HG03108 (cell line): ENCODE results near the gene SPART.

Experiments used
- ATAC-seq: cut with Tn5 transposase; IDR thresholded peaks from one replicate; pipeline ENCODE4 v1.9.1; 2021; ENCODE audit warnings: moderate library complexity; ENCODE audit not compliant: unreplicated experiment

Gene SPART

GRCh38 chr13:36346222-36347083 lies at the start of gene SPART:
SPART (minus strand) TSS chr13:36346394; CDS start chr13:36335830, 10,564 bp downstream.
- peak; percentile 98 for ATAC-seq

DNA sequence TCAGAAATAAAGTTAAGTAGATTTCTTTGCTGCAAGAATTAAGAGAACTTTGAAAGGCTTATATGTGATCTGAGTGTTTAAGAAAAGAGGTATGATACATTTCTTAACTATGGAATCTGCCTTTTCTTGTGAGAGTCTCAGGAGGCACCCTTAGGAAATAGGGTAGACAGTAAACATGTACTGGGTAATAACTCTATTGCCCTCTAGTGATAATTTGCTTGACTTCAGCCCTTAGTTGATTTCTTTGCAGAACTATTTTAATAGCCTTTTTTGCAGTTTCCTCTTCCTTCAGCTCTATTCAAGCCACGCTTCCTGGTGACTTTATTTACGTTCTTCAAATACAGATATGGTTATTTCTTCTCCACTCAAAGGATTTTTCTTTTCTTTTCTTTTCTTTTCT lies 49.1 kb upstream of the SPART start:
- ATAC-seq, result no peak

- no peak for ATAC-seq
Observed at GRCh38 chr13:36385489-36385888, 39.3 kb upstream of the SPART start.

DNA sequence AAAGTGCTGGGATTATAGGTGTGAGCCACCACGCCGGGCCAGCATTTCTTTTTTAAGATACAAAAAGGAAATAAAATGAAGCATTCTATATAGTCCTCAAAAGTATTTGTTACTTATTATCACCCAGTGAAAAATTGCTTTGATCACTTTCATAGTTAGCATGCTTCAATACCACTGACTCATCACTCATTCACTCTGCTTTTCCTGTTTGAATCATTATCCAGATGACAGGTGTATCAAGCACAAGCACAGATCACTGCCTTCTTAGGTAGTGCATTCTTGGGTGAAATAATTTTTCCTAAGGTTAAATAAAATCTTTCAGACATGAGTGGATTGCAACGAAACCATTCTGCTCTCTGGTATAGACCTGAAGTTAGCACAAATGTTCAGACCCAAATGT lies 35.8 kb upstream of the SPART start:
- no peak for ATAC-seq

DNA sequence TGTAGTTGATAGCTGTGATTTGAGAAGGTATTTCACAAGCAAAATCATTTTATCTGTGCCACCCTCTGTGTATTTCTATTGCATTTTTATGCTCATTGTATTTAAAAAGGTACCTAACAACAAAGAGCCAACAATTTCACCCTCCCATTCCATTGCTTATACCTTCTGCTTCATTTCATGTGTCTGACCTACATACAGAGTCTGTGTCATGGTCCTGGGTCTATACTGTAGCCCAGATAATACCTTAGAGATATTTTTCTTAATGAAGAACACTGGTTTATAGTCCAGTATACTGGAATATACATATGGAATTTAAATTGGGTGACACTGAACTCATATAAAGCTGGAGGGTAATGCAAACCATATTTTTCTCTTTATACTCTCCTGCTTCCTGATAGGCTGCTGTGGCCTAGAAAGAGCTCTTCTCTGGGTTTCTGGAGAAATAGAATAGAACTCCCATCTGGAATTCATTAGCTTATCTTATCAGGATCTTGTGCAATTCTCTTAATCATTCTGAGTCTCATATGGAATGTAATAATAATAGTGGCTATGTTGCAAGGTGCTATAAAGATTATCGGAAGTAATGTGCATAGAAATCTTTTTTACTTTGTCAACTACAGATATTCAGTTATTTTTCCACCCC lies 31.8 kb upstream of the SPART start:
- no peak for ATAC-seq

DNA sequence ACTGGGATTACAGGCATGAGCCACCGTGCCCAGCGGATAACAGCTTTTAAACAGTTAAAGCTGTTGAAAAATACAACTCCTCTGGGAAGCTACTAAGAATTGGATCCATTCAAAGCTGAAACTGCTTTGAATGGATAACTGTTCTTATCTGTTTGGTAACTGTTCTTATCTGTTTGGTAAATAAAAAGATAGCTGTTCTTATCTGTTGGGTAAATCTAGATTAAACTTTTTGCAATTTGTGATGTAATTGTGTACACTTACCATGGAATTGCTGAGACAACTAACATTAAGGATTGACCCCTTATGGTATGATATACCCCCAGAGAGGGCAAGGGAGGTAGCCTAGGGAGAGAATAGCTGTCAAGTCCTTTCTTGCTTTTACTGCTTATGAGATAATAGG lies 27.9 kb upstream of the SPART start:
- no peak for ATAC-seq

DNA sequence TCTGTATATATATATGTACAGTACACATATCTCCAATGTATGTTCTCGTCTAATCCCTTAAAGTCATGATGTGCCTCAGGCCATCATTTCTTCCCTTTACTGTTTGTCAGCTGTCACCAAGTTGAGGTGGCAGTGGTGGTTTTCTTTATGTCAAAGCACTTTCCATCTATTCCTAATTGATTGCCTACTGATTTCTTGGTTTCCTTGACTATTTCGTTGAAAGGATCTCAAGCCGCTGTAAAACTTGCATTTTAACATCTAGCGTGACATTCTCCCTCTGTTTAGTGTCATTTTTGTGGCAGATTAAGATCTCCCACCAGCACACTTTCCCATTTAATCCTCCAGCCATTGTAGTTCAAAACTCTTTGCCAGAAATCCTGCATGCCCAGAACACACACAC lies 25.0 kb upstream of the SPART start:
- no peak for ATAC-seq

DNA sequence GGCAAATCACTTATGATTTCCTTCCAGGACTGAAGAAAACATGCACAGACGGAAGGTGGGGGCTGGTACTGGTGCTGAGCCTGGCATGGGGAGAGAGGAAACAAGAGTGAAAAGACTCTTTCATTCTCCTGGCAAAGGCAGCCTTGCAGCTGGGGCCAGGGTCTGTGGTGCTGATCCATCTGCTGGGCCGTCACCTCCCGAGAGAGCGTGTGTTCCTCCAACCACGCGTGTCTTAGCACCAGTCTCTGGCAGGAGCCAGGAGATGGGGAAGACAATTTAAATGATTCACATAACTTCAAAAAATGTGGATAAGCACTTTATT lies 23.9 kb upstream of the SPART start:
- ATAC-seq, result no peak

GRCh38 chr13:36369268-36370107 lies 23.3 kb upstream of the SPART start:
- no peak for ATAC-seq

DNA sequence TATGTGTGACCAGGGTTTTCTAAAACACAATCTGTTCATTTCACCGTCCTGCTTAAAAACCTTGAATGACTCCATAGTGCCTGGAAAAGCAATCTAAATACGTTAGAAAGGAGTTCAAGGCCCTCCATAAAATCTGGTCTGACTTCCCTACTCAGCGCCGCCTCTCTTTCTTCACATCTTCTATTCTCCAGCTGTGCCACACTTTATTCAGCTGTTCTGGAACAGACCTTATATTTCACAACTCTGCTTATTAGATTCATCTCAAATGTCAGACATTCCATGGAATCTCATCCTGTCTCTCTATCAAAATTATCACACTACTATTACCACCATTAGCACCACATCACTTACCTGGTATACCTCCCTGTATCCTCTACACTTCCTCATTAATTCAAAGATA lies 19.8 kb upstream of the SPART start:
- ATAC-seq, result no peak

DNA sequence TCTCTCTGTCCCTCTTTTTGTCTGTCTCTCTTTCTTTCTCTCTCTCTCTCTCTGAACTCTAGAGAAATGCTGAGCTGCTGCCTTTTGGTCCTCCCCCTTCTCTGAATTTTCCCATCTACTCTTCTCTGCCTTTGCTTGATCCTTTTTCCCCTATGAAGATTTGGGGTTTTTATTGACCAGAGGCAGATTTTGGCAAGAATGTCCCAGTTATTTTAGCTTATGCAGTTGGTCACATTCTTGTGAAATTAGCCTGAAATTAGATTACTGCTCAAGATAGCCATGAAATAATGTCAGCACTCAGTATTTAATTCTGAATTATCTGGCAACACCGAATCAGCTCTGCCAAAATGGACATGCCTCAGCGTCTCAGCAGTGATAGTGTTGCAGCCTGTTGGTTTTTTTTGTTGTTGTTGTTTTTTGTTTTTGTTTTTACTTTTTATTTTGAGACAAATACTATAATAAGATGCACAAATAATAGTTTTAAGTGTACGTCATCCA lies 17.2 kb upstream of the SPART start:
- ATAC-seq, result no peak

GRCh38 chr13:36362914-36363313 lies 16.7 kb upstream of the SPART start:
- ATAC-seq, result no peak

GRCh38 chr13:36362251-36362650 lies 16.1 kb upstream of the SPART start:
- no peak for ATAC-seq

GRCh38 chr13:36360903-36361302 lies 14.7 kb upstream of the SPART start:
- no peak for ATAC-seq

GRCh38 chr13:36359301-36359950 lies 13.2 kb upstream of the SPART start:
- ATAC-seq, result no peak

DNA sequence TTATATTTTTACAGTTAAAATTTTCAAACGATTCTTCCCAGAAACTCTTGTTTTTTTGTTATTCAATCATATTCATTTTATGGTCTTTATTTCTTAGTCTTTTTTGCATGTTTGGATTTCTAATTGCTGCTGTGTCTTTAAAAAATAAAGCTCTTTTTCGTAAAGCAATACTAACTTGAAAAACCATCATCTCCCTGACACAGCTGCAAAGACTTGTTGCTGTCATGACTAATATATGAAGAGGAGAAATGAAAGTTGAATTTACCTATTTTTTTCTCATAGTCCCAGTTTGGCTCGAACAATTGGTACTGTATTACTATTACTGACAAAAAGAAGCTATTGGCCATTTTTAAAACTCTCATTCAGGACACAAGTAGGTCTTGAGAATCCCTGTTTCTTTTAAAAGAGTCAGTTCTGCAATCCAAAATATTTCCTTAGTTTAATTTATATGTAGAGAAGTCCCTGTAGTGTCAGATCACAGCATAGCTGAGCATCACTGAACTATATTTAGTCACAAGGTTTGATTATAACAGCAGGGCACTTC lies 12.1 kb upstream of the SPART start:
- ATAC-seq, result no peak

DNA sequence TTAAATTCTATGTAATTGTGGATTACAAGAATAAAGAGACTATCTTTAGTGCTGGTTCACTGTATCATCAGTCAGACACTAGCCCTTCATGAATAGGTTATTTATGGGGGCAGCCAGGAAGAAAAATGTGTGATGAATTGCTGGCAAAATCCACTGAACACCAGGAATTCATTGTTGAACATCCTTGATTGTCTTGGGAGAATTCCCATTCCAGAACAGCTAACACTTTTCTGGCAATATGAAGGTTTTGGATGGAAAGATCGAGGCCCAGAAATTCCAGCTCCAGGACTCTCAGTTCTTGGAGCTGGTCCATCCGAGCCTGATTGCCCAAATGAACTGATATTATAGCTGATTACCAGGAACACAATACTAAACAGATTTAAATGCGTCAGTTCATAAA lies 11.5 kb upstream of the SPART start:
- no peak for ATAC-seq

GRCh38 chr13:36357231-36357630 lies 11.0 kb upstream of the SPART start:
- ATAC-seq, result no peak

DNA sequence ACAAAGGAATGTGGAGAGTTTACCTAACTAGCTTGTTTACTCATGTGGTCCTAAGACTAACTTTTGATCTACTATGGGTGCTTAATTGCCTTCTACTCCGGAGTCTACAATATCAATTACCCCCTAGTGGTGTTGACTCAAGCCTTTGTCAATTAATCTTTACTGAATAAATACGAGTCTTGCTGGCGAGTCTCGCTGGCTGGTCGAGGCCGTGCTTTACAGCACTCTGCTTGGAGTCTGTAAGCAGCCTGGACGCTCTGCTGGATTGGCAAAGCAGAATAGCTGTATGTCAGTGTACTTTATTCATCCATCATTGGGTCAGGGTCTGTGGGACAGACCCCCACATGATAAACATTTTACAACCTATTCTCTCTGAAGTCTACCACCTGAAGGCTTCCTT lies 9.9 kb upstream of the SPART start:
- no peak for ATAC-seq

- no peak for ATAC-seq
Observed at GRCh38 chr13:36355632-36356031, 9.4 kb upstream of the SPART start.
